Measurements from ENCODE around the gene DEUP1.

DNA sequence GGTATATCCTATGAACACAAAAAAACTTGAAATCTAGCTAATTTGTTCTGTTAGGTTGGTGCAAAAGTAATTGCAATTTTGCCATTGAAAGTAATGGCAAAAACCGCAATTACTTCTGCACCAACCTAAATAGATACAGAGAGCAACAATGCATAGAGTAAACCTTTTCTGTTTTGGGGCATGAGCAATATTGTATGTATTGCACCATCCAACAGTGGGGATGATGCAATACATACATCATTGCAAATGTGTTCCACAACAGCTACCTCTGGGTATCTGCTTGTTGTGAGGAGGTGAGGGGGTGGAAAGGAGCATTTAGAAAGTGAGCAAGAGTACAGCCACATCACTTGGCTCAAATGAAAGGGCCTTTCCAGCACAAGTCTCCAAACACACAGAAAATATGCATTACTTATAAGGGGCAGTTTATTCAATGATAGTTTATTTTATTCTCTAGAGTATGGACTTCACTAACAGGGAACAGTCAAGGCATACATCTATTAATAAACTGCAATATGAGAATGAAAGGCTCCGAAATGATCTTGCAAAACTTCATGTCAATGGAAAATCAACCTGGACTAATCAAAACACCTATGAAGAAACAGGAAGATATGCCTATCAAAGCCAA lies 77.3 kb downstream of the DEUP1 start:
- TF ChIP-seq, protein P1, sequence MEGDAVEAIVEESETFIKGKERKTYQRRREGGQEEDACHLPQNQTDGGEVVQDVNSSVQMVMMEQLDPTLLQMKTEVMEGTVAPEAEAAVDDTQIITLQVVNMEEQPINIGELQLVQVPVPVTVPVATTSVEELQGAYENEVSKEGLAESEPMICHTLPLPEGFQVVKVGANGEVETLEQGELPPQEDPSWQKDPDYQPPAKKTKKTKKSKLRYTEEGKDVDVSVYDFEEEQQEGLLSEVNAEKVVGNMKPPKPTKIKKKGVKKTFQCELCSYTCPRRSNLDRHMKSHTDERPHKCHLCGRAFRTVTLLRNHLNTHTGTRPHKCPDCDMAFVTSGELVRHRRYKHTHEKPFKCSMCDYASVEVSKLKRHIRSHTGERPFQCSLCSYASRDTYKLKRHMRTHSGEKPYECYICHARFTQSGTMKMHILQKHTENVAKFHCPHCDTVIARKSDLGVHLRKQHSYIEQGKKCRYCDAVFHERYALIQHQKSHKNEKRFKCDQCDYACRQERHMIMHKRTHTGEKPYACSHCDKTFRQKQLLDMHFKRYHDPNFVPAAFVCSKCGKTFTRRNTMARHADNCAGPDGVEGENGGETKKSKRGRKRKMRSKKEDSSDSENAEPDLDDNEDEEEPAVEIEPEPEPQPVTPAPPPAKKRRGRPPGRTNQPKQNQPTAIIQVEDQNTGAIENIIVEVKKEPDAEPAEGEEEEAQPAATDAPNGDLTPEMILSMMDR (IDR thresholded peaks at IDR 0.05), result no peak
- no peak for TF ChIP-seq EP300 (IDR thresholded peaks at IDR 0.05)
- TF ChIP-seq POLR2A (IDR thresholded peaks at IDR 0.05), result no peak
